ENCODE data around the gene DPP6.

DNA sequence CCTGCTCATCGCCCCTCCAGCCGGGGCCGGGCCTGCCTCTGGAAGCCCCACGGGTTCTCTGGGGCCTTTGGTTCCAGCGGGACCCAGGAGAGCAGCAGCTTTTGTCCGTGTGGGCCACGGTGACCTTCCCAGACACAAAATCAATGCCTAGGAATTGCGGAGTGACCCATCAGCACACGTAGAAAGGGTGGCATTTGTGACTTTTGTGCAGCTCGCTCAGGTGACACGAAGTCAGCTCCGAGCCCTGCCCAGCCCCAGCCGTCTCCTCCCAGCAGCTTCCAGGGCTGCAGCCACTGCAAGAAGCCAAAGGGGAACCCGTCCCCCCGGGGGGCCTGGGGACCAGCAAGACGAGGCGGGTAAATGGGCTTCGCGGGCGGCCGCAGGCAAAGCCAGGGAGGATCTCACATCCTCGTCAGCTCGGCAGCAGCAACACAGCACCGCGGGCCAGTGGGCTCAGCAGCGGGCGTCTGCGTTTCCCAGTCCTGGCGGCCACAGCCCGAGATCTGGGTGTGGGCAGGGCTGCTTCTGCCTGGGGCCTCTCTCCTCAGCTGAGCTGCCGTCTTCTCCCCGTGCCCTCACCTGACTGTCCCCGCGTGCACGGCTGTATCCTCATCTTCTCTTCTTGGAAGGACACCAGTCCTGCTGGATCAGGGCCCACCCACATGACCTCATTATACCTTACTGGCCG, 862.3 kb downstream of the DPP6 start:
- TF ChIP-seq, protein P1, sequence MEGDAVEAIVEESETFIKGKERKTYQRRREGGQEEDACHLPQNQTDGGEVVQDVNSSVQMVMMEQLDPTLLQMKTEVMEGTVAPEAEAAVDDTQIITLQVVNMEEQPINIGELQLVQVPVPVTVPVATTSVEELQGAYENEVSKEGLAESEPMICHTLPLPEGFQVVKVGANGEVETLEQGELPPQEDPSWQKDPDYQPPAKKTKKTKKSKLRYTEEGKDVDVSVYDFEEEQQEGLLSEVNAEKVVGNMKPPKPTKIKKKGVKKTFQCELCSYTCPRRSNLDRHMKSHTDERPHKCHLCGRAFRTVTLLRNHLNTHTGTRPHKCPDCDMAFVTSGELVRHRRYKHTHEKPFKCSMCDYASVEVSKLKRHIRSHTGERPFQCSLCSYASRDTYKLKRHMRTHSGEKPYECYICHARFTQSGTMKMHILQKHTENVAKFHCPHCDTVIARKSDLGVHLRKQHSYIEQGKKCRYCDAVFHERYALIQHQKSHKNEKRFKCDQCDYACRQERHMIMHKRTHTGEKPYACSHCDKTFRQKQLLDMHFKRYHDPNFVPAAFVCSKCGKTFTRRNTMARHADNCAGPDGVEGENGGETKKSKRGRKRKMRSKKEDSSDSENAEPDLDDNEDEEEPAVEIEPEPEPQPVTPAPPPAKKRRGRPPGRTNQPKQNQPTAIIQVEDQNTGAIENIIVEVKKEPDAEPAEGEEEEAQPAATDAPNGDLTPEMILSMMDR (IDR thresholded peaks at IDR 0.05) = no peak
- TF ChIP-seq POLR2A (IDR thresholded peaks at IDR 0.05) = no peak
